HG02973 (cell line): ENCODE measurements around the gene LGR4.
"Not testable (repeated sequence)": the region's sequence is repeated elsewhere in the genome, so short reads cannot be mapped to it uniquely, and the experiment has no call there.

Experiments
- ATAC-seq: cut with Tn5 transposase; IDR thresholded peaks from one replicate; pipeline ENCODE4 v1.9.1; 2021; ENCODE audit warnings: moderate library complexity; ENCODE audit not compliant: unreplicated experiment

The LGR4 gene

DNA sequence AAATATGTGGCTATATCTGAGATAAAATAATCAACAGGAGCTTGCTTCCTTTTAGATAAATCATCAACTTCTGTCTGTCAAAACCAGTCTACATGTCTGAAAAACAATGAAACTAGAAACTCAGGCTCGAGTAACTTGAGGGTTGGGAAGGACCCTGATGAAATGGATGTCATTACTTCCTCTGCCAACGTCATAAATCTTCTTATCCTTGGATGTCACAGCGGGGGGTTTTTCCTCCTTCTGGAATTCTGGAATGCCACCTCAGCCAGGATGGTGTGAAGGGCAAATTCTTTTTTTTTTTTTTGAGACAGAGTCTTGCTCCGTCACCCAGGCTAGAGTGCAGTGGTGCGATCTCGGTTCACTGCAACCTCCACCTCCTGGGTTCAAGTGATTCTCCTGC lies 13.4 kb downstream of the LGR4 start:
- ATAC-seq, result no peak

- no peak for ATAC-seq
Observed at GRCh38 chr11:27458182-27458581, 14.4 kb downstream of the LGR4 start.

GRCh38 chr11:27456795-27457329 lies 15.7 kb downstream of the LGR4 start:
- no peak for ATAC-seq

- ATAC-seq, result no peak
Observed at GRCh38 chr11:27456140-27456794, 16.3 kb downstream of the LGR4 start.

- no peak for ATAC-seq
Observed at GRCh38 chr11:27455667-27456066, 16.9 kb downstream of the LGR4 start.

DNA sequence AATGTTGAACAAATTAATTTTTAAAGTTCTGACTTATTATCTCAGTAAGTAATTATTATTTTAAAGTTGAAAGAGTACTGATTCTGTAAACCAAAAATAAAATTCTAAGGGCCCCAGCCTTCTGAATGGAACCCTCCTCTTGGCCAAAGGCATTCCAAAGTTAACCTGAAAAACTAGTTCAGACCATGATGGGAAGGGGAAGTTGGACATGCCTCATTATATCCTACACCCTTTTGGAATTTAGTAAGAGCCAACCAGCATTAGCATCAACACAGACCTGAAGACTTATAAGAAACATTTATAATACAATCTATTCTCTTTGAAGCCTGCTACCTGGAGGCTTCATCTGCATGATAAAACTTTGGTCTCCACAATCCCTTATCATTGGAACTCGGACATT lies 18.9 kb downstream of the LGR4 start:
- no peak for ATAC-seq

DNA sequence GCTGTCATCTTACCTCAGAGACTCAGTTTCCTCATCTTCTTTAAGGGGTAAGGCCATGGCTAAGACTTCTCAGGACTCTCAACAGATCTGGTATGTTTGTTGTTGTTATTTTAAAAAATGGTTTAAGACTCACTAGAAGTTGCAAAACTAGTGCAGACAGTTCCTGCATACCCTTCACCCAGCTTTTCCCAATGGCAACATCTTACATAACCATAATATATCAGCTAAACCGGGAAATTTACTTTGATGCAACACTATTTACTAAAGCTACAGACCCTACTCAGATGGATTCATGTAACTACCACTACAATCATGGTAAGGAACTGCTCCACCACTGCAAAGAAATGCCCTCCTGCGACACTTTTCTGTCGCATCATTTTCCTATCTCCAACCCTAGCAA lies 20.4 kb downstream of the LGR4 start:
- ATAC-seq, result no peak

GRCh38 chr11:27451244-27451965 lies 21.2 kb downstream of the LGR4 start:
- ATAC-seq, result no peak

GRCh38 chr11:27448184-27448540 lies 24.4 kb downstream of the LGR4 start:
- ATAC-seq, result not testable (repeated sequence)

DNA sequence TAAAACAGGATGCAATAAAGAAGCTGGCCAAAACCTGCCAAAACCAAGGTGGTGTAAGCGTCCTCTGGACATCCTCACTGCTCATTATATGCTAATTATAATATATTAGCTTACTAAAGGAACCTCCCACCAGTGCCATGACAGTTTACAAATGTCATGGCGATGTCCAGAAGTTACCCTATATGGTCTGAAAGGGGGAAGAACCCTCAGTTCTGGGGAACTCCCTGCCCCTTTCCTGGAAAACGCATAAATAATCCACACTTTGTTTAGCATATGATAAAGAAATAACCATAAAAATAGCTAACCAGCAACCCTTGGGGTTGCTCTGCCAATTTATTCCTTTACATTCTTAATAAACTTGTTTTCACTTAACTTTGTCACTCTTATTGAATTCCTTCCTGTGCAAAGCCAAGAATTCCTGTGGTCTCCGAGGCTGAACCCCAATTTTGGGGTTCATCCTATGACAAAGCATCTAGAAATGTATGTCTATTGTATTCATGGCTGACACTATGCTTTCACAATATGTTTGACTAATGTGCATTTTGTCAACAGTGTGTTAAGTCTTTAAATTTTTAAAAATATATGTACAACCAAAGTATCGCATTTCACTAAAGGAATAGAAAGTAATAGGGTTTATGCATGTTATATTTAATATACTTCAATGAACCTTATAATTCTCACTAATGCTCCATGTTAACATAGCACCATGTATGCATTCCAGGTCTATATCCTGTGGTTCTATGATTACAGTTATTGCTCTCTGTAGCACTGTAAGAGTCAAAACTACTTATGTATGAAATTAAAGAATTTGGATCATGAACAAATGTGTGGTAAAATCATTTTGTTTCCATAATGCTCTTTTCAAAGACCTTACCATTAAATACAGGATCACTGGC lies 25.1 kb downstream of the LGR4 start:
- ATAC-seq, result no peak

GRCh38 chr11:27445625-27446024 lies 27.0 kb downstream of the LGR4 start:
- no peak for ATAC-seq

DNA sequence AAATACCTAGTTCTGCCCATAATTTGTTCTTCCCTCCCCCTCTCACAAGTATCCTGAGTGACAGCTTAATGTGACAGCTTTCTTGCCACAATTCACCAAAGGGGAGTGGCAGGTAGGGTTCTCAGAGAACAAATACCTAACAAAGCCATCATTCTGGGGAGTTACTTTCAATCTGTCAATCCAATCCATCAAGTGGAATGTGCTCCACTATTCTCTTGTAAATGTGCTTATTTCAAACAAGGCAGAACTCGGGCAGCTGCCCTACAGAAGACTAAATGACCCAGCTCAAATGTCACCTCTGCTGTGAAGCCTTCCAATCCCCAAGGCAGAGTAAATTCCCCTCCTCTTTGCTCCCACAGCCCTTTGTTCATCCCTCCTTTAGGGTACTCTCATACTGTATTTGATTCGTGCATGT lies 27.8 kb downstream of the LGR4 start:
- no peak for ATAC-seq

DNA sequence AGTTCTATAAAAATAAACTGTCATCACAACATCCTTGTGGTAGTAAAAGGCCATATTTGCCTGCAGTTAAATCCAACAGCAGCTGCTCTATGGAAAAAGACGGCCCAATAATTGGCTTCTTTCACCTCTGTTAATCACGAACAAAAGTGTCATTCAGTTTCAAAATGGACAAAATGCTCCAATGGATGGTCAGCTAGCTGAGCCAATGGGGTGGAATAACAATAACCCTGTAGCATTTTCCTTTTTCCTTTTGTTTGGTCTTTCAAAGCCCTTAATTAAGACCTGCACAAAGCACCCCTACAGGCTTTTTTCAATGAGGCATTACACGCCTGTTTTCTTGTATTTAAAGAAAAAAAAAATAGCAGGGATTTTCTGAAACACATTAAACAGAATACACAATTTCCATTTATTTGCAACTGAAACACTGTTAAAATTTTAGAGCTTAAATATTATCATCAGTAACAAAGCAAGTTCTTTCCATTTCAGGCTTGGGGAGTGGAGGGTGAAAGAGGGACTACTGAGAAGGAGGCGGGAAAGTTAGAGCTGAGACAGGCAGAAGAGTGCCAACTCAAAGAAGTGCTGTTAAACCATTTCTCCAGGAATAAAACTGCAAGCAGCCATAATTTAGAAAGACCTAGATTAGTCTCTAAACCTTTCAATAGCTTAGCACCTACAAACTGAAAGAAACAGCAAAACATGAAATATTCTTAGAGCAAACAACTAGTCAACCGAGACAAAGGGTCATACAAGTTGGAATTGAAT lies 28.7 kb downstream of the LGR4 start:
- ATAC-seq, result no peak

DNA sequence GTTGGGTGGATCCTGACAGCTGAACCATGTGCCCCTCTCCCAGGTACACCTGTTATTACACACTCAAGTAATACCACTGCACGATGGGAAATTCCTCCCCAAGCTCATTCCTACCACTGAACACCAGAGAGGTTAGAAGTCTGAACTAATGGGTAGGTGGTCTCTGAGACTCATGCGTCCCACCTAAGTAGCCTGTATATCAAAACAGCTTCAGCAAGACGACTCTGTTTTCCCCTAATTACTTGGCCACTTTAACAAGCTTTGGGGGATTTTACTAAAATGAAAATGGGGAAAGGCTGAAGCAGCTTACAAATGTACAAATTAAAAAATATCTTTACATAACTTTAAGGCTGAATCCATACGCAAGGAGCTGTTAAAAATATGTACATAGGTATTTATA lies 29.4 kb downstream of the LGR4 start:
- no peak for ATAC-seq

DNA sequence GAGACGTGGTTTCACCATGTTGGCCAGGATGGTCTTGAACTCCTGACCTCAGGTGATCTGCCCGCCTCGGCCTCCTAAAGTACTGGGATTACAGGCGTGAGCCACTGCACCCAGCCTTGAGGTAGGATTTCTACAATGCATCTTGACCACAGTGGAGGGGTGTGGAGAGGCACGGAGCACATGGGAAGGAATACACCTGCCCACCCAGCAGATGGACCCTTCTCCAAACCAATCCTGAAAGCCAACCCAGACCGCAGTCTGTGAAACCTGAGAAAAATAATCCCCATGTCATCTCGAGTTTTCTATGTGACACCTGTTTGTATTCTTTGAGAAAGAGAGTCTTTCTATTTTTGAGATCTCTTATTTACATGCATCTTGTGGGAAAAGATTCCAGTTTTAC lies 32.5 kb downstream of the LGR4 start:
- no peak for ATAC-seq

GRCh38 chr11:27438595-27438981 lies 34.0 kb downstream of the LGR4 start:
- ATAC-seq, result no peak

DNA sequence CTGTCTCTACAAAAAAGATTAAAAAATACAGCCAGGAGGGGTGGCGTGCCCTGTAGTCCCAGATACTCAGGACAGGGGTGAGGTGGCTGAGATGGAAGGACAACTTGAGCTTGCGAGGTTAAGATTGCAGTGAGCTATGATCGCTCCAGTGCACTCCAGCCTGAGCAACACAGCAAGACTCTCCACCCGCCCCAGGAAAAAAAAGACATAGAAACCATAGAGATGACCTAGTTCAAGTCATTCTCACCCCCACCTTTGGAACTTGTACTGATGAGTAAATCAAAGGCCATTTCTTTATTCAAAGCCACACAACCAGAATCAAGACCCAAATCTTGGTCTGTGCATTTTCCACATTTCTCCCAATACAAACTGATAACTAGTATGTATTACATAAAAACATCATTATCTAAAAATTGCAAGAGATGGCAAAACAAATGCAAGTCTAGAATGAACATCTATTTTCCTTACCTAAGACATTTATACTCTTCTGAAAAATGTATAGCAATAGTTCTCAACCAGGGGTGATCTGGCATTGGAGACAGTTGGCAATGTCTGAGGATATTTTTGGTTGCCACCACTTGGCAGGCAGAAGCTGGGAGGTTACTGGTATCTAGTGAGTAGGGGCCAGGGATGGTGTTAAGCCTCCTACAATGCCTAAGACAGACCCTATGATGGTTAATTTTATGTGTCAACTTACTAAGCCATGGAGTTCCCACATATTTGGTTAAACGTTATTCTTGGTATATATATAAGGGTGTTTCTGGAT lies 34.6 kb downstream of the LGR4 start:
- no peak for ATAC-seq

GRCh38 chr11:27436916-27437315 lies 35.7 kb downstream of the LGR4 start:
- ATAC-seq, result no peak

GRCh38 chr11:27433742-27434141 lies 38.8 kb downstream of the LGR4 start:
- no peak for ATAC-seq

DNA sequence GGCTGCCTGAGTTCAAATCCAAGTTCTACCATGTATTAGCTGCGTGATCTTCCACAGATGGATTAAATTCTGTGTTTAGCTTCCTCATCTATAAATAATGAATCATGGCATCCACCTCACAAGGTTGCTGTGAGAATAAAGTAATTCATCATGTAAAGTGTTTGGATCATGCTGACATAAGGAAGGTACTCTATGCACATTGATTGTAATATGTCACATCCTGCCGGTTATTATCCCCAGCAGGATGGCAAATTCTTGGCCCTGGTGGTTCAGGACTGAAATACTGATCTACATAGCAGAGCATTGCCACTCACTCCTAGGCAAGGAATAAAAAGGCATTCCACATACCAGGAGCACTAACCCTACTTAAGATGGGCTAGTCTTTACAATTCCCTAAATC lies 40.8 kb downstream of the LGR4 start:
- no peak for ATAC-seq
